GM19397 (cell line): ENCODE results near the gene ME2.
"Not testable (repeated sequence)": the region's sequence is repeated elsewhere in the genome, so short reads cannot be mapped to it uniquely, and the experiment has no call there.

ENCODE experiments used
- ATAC-seq: cut with Tn5 transposase; IDR thresholded peaks from one replicate; pipeline ENCODE4 v1.9.1; 2021; ENCODE audit warnings: mild to moderate bottlenecking, moderate library complexity; ENCODE audit not compliant: unreplicated experiment

ME2 gene

DNA sequence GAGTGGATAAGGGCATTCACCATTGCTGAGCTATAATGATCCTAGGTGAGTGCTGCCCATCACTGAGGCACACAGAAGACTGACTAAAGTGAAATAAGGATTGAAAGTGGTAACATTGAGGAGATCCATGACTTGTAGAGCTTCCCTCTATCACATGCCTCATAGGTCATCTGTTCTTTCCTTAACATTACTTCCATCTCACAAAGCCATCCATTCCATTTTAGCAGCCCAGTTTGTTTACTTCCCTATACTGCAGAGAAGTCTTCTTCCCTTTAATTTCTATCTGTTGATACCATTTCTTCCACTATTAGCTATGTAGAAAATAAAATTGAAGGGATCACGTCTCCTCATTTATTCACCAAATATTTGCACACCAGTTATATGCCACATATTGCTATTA, 32.1 kb downstream of the ME2 start:
- ATAC-seq = no peak

DNA sequence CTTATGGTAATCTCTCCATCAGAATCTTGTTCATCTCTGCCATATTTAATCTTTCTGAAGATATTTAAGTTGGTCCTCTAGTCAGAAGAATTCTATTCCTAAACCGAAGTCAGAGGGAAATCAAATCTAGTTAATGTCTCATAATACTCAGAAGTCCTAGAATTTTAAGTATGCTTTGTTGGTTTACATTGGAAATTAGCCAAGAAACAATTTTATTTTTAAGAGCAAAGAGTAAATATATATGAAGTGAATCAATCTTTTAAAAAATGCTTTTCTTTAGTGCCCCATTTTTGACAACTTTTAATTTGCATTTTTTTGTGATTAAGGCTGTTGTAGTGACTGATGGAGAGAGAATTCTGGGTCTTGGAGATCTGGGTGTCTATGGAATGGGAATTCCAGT, 38.1 kb downstream of the ME2 start:
- ATAC-seq = no peak

- ATAC-seq = no peak
These were observed 39.2 kb downstream of the ME2 start for GRCh38 chr18:50918153-50918552.

DNA sequence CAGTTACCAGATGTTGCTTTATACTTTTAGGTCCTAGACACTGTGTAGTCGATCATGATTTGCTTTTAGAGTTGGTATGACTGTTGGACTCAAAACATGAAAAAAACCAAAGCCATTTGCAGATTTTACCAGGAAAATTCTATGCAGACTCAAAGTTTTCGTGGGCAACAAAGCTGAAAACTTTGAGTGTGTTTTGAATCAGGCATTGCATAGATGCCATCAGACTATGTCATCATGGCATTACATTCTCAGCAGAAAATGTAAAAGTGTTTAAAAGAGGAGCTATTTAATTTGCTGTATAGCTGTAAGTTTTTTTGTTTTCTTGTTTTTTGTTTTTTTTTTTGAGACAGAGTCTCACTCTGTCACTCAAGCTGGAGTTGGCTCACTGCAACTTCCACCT, 45.5 kb downstream of the ME2 start:
- no peak for ATAC-seq

GRCh38 chr18:50926521-50926920, 47.6 kb downstream of the ME2 start:
- ATAC-seq = no peak

- ATAC-seq = no peak
These were observed 49.6 kb downstream of the ME2 start for GRCh38 chr18:50928551-50928950.

DNA sequence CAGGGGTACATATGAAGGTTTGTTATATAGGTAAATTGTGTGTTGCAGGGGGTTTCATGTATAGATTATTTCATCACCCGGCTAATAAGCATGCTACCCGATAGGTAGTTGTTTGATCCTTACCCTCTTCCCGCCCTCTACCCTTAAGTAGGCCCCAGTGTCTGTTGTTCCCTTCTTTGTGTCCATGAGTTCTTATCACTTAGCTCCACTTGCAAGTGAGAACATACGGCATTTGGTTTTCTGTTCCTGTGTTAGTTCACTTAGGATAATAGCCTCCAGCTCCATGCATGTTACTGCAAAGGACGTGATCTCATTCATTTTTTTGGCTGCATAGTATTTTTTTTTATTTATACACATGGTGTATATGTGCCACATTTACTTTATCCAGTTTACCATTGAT, 54.8 kb downstream of the ME2 start:
- no peak for ATAC-seq

GRCh38 chr18:50934545-50935211, 55.8 kb downstream of the ME2 start:
- no peak for ATAC-seq

GRCh38 chr18:50935493-50936191, 56.7 kb downstream of the ME2 start:
- ATAC-seq = no peak

DNA sequence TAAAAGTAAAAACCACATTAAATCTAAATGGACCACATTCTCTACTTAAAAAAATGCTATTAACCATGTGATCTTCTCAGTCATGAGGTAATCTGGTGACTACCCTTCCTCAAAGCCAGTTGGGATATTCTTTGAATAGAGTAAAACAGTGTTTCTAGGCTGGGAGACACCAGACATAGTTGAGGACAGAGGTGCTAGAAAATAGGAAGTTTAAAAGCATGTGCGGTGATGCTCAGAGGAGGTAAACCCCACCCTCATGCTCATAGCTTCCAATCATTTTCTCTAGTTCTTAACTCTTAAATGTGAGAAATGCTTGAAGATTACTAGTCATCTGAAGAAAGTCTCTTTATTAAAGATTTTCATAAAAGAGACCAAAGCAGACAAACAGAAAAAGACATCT, 58.3 kb downstream of the ME2 start:
- no peak for ATAC-seq

DNA sequence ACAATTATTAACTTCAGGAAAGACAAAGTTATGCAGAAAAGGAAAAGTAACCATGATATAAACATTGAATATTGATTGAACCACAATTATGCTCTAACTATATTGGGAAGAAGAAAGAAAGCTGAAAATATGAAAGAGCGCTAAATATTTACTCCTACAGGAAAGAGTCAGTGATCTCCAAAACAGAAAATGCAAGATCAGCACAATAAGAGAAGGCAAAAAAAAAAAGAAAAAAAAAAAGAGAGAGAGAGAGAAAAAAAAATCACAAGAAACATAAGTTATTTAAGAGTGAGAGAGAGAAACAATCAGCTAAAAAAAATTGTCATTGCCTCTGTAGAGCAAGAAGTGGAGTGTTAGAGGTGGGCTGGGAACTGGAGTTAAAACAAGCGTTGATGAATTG, 60.0 kb downstream of the ME2 start:
- no peak for ATAC-seq

- no peak for ATAC-seq
These were observed 65.5 kb downstream of the ME2 start for GRCh38 chr18:50944245-50944932.

GRCh38 chr18:50945918-50946317, 67.0 kb downstream of the ME2 start:
- not testable (repeated sequence) for ATAC-seq

GRCh38 chr18:50947899-50948298, 69.0 kb downstream of the ME2 start:
- ATAC-seq = no peak

- no peak for ATAC-seq
These were observed 70.3 kb downstream of the ME2 start for GRCh38 chr18:50949185-50949584.

DNA sequence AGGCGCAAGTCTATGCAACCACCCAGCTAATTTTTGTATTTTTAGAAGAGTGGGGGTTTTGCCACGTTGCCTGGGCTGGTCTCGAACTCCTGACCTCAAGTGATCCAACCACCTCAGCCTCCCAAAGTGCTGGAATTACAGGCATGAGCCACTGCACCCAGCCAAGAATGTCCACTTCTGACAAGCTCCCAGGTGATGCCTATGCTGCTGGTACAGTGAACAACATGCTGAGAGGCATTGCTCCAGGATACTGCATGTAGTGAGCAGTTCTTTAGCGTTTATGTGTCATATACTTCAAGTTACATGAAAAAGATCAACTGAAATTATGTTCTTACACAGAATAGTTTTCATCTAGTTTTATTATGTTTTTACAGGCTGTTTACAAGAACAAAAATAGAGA, 71.7 kb downstream of the ME2 start:
- ATAC-seq = no peak

DNA sequence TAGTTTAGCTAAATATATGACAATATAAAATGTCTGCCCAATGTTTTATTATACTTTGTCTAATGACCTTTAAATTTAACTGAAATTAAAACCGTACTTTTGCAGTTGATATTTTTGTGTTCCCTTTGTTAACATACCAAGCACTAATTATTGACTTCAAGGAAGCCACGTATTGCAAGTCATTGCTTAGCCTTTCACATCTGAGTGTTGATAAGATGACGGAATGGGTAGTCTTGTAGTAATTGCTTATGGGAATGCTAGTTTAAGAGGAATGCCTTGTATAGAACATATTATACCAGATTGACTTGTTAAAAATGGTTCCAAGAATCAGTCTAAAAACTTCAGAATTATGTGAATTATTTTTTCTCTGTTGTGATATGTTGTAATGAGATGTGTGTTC, 74.9 kb downstream of the ME2 start:
- ATAC-seq = no peak

DNA sequence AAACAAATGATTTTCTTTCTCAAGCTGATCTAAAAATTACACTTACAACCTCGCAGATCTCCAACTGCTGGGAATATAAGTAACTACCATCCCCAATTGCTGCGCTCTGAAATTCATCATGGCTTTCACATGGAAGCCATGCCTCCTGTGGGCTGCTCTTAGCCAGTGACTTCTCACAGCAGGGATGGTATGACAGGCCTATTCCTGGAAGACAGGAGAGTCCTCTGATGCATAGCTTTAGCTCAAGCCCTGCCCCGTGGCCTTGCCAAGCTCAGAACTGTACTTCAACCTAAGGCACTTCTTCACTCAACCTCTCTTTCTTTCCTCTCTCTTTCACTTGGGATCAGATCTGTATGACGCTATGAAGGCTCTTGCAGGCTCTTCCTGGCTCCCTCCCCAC, 76.3 kb downstream of the ME2 start:
- no peak for ATAC-seq

DNA sequence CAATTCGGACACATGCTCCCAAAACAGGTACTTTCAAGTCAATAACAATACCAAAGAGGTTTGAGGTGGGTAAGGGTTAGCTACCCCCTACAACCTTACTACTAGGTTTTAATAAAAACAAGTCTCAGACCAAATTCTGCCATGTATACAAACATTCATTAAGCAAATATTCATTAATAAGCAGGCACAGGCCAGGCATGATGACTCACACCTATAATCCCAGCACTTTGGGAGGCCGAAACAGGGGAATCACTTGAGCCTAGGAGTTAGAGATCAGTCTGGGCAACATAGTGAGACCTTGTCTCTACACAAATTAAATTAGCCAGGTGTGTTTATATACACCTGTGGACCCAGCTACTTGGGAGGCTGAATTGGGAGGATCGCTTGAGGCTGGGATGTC, 77.2 kb downstream of the ME2 start:
- no peak for ATAC-seq

DNA sequence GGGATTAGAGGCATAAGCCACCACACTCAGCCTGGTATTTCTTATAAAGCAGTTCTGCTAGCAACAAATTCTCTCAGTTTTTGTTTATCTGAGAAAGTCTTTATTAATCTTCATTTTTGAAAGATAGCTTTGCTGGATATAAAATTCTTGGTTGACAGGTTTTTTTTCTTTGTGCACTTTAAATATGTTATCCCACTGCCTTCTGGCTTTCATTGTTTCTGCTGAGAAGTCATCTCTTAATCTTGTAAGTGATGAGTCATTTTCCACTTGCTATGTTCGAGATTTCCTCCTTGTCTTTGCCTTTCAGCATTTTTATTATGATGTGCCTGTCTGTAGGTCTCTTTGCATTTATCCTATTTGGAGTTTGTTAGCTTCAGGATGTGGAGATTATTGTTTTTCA, 83.1 kb downstream of the ME2 start:
- no peak for ATAC-seq

GRCh38 chr18:50967714-50968661, 89.1 kb downstream of the ME2 start, which contains the start of gene ELAC1:
Gene ELAC1 (plus strand): TSS chr18:50968040. CDS start chr18:50974405, 6,365 bp downstream.
- ATAC-seq = peak; percentile 98
